NCI-H1694 treated with DMSO at 0.1 percent for 48 hours (cell line): ENCODE results near the gene CALR.
"Not testable (repeated sequence)": the region's sequence is repeated elsewhere in the genome, so short reads cannot be mapped to it uniquely, and the experiment has no call there.

Source experiments
- DNase-seq: peaks from one replicate; lab custom pipeline; 2025; lab: John Stamatoyannopoulos, UW

The CALR gene

DNA sequence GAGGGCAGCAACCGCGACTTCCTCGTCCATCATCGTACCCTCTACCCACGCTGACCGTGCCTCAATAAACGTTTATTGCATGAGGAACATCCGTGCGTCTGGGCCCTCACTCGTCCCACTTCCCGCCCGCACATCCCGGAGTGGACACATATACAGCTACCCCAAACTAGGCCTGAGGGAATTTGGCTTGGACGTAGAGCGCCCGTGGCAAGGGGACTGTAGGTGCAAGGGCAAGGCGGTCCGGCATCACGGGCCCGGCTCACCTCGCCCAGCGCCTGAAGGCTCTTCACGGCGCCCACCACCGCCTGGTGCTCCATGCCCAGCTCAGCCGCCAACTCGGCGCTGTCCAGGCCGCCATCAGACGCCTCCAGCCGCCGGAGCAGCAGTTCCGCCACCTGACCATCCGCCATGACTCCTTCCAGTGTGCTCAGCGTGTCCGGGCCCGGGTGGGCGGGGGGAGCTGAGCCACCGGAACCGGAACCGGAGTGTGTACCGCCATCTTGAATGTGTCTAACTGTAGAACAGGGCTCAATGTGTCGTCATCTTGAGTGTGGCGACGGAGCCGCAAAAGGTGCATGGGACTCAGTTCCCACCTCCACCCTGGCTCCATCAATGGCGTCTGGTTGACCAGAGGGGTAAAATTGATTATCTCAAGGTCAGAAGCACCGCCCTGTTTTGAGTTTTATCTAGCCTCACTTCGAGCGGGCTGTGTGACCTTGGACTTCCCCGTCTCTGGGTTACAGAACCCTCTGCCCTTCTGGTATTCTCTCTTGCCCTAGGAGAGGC is 4.9 kb upstream of the CALR start, which contains the start of gene FARSA:
Gene FARSA (minus strand): TSS at position 425 of the 786 bp plus-strand sequence. CDS start 15 bp downstream, at position 410.
- peak; percentile 84 for DNase-seq

DNA sequence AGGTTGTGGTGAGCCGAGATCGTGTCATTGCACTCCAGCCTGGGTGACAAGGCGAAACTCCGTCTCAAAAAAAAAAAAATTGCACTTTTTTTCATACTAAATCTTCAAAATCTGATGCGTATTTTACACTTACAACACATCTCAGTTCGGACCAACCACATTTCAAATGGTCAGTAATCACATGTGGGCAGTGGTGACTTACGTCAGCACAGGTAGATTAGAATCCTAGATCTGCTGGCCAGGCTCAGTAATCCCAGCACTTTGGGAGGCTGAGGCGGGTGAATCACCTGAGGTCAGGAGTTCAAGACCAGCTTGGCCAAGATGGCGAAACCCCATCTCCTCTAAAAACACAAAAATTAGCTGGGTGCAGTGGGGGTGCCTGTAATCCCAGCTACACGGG is 3.3 kb upstream of the CALR start:
- no peak for DNase-seq

DNA sequence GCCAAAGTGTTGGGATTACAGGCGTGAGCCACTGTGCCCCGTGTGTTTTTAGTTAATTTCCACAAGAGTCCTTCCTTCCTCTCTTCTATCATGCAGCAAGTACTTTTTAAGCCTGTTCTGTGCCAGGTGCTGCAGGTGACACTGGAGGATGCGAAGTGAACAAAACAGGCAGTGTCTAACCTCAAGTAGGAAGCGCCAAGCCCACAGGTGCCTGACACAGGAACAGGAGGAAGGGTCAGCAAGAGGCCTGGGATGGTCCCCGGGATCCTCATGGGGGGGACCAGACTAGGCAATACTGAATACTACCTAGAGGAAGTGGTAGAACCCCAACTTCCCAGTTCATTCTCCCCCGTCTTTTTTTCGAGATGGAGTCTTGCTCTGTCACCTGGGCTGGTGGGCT is 1.8 kb upstream of the CALR start:
- DNase-seq, result no peak

DNA sequence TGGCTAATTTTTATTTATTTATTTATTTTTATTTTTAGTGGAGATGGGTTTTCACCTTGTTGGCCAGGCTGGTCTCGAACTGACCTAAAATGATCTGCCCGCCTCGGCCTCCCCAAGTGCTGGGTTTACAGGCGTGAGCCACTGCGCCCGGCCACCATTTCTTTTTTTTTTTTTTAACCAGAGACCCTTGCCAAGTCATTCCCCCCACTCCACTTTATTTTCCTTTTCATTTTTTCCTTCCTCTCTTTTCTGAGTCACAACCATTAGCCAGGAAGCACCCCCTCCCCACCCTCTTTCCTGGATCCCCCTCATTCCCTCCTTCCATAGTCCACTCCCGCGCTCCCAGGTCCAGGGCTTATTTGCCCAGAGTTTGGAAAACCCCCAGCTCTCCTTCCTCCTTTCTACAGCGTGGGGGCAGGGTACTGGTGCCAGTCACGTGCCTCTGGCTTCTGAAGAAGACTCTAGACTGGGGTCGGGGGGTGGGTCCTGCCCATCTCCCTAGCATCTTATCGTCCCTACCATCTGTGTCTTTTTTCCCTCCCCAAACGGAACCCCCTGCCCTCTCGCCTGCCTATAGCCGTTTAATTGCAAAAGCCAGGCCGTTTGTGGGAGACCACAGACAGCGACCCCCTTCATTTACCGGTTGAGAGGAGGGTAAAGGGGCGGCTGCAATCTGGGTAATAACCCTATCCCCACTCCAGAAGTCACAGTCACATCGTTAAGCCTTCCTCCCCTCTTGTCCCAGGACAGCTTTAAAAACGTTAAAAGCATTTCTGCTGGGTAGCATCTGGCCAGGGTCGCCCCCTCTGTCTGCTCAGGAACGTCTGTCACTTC is 1.1 kb upstream of the CALR start:
- no peak for DNase-seq

DNA sequence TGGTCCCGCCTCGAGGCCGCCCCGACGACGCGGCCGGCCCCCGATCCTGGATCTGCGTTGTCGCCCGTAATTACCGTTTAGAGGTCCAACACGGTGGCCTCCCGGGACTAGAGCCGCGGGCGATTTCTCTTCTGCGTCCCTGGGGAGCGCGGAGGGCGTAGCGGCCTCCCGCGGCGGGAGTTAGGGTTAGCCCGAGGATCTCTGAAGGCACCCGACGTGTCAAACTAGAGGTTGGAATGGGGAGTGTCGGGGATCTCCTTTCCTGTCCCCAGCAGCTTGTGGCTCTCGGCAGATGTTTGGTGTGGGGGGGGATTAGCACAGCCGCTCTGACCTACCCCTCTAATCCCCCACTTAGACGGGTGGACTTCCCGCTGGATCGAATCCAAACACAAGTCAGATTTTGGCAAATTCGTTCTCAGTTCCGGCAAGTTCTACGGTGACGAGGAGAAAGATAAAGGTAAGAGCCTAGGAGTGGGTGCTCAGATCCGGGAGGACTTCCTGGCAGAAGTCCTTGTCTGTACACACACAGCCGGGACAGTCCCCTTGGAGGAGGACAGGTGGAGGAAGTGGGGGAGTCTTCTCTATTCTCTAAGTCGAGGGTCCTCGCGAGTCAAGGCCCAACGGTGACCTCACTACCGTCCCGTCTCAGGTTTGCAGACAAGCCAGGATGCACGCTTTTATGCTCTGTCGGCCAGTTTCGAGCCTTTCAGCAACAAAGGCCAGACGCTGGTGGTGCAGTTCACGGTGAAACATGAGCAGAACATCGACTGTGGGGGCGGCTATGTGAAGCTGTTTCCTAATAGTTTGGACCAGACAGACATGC is 581 bp downstream of the CALR start:
- DNase-seq, result no peak

DNA sequence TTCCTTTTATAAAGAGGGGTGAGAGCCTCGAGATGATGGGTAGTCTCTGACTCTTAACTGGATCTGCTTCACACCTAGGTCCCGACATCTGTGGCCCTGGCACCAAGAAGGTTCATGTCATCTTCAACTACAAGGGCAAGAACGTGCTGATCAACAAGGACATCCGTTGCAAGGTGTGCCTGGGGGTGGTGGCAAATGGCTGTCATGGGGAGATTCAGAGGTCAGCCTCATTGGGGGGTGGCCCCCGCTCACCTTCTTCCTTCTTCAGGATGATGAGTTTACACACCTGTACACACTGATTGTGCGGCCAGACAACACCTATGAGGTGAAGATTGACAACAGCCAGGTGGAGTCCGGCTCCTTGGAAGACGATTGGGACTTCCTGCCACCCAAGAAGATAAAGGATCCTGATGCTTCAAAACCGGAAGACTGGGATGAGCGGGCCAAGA is 1.6 kb downstream of the CALR start:
- DNase-seq, result no peak

DNA sequence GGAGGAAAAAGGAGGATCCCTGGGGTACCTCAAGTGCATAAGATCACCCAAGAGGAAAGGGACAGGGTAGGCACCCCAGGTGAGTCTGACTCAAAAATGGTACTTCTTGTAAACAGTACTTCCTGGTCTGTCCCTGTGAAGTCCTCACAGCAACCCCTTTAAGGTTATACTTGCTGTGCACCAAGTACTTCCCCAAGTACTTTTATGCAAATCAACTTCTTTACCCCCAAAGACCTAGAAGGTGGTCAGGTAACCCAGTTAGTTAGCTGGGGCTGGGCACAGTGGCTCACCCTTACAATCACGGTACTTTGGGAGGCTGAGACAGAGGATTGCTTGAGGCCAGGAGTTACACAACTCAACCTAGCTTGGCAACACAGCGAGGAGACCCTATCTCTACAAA is 2.5 kb downstream of the CALR start:
- DNase-seq, result no peak

DNA sequence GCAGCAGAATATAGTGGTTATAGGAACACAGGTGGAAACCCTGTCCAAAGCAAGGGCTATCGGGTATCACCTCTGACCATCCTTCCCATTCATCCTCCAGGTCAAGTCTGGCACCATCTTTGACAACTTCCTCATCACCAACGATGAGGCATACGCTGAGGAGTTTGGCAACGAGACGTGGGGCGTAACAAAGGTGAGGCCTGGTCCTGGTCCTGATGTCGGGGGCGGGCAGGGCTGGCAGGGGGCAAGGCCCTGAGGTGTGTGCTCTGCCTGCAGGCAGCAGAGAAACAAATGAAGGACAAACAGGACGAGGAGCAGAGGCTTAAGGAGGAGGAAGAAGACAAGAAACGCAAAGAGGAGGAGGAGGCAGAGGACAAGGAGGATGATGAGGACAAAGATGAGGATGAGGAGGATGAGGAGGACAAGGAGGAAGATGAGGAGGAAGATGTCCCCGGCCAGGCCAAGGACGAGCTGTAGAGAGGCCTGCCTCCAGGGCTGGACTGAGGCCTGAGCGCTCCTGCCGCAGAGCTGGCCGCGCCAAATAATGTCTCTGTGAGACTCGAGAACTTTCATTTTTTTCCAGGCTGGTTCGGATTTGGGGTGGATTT is 5.1 kb downstream of the CALR start:
- DNase-seq, result no peak

DNA sequence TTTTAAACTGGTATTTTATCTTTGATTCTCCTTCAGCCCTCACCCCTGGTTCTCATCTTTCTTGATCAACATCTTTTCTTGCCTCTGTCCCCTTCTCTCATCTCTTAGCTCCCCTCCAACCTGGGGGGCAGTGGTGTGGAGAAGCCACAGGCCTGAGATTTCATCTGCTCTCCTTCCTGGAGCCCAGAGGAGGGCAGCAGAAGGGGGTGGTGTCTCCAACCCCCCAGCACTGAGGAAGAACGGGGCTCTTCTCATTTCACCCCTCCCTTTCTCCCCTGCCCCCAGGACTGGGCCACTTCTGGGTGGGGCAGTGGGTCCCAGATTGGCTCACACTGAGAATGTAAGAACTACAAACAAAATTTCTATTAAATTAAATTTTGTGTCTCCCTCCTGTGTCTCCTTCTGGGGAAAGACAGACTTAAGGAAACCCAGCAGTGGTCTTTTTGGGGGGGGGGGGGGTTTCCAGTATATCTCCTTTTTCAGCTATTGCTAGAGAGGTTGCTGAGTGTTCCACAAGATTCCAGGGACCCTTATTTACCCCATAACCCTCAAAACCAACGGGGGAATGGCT is 5.8 kb downstream of the CALR start:
- no peak for DNase-seq

DNA sequence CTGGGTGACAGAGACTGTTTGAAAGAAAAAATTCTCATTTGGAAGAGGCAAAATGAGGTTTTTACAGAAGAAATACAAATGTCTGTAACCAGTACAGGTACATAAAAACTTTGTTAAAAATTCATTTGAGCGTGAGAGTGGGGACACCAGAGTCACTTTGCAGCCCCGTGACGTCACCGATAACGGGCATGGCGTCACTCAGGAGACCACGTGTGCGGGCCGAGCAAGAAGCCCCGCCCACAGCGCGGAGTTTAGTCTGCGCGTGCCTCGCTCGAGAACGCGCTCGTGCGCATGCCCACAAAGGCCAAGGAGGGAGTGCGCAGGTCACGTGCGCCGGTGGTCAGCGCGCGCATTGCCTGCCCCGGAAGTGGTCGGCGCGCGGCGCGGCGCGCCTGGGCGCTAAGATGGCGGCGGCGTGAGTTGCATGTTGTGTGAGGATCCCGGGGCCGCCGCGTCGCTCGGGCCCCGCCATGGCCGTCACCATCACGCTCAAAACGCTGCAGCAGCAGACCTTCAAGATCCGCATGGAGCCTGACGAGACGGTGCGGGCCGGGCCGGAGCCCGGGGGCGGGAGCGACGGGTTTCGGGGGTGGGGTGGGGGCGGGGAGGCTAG is 7.2 kb downstream of the CALR start, which contains the start of gene RAD23A:
Gene RAD23A (plus strand): TSS at position 384 of the 613 bp plus-strand sequence. CDS start 87 bp downstream, at position 471.
- peak; percentile 91 for DNase-seq

DNA sequence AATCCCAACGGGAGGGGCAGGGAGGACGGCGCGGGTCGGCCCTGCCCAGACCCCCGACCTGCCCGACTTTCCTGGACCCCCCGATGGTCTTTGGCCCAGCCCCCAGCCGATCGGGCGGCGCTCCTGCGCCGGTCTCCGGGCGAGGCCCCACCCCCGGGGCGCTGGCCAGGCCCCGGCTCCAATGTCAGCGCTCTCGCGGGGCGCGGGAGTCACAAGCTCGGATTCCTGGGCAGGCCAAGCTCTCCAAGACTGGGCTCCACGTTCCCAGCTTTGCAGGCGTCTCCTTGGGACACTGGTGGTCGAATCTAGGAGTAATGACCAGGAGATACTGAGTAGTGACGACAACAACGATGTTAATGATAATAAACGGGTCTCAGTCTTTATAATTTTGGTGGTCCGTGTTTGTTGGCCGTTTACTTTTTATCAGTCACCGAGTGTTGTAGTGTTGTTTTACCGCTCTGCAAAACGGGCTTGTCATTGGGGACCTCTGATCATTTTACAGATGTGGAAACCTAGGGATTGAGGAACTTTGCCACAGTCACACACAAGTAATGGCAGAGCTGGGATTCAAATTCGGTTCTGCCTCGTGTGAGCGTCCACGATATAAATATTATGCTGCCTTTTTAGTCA is 7.8 kb downstream of the CALR start:
- DNase-seq, result no peak

DNA sequence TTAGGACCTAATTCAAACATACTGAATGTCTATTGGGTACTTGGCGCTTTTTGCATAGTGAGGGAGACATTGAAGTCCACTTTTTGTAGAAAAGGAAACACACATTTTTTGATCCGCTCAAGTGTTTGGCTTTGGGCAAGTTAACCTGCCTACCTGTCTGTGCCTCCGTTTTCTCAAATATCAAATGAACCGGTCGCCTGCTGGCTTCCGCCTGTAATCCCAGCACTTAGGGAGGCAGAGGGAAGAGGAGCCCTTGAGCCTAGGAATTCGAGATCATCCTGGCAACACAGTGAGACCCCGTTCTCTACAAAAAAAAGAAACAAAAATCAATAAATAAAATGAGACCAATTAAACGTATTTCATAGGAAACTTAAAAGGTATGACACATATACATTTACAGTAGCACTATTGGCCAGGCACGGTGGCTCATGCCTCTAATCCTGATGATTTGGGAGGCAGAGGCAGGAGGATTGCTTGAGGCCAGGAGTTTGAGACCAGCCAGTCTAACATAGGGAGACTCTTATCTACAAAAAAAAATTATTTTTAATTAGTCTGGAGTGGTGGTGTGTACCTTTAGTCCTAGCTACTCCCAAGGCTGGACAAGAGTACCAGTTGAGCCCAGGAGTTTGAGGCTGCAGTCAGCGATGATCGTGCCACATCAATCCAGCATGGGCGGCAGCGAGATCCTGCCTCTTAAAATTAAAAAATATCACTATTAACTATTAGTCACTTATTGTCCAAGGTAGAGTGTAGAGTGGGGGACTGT is 8.5 kb downstream of the CALR start:
- DNase-seq, result no peak

DNA sequence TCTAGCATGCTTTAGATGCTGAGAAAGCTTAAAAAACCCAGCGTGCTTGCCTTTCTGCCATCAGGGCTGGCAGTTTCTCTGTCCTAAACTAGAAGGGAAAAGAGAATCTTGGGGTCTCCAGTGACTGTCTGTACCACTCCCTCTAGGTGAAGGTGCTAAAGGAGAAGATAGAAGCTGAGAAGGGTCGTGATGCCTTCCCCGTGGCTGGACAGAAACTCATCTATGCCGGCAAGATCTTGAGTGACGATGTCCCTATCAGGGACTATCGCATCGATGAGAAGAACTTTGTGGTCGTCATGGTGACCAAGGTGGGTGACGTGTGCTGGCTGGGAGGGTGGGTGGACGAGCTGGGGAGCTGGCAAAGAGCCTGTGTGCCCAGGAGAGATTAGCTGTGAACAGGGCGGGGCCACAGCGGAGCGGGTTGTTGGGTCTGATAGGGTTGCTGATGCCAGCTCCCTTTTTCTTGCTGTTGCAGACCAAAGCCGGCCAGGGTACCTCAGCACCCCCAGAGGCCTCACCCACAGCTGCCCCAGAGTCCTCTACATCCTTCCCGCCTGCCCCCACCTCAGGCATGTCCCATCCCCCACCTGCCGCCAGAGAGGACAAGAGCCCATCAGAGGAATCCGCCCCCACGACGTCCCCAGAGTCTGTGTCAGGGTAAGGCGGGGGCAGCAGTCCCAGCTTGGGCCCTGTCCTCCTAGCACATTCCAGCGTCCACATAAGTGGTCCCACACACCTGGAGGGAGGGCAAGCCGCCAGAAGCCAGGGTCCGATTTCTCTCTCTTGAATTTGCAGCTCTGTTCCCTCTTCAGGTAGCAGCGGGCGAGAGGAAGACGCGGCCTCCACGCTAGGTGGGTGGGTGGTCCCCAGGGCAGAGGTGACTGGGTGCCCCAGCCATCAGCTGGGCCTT is 9.5 kb downstream of the CALR start:
- DNase-seq, result no peak

DNA sequence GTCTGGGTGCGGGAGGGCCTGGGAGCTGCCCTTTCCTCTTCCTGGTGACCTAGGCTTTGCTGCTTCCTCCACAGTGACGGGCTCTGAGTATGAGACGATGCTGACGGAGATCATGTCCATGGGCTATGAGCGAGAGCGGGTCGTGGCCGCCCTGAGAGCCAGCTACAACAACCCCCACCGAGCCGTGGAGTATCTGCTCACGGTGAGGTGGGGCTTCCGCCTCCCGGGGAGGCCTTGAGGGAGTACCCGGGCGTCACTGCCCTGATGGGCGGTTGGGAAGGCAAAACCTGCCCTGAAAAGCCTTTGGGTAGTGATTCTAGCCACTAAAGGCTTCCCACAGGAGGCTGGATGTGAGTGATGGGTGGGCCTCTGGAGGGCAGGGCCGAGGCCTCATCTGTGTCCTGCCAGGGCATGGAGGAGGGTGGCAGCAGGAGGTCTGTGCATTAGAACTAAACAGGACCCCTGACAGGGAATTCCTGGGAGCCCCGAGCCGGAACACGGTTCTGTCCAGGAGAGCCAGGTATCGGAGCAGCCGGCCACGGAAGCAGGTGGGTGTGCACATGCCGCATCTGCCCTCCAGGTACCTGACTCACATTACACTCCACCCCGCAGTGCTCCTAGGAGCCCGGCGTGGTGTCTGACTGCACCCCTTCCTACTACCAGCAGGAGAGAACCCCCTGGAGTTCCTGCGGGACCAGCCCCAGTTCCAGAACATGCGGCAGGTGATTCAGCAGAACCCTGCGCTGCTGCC is 10.4 kb downstream of the CALR start:
- DNase-seq, result no peak

DNA sequence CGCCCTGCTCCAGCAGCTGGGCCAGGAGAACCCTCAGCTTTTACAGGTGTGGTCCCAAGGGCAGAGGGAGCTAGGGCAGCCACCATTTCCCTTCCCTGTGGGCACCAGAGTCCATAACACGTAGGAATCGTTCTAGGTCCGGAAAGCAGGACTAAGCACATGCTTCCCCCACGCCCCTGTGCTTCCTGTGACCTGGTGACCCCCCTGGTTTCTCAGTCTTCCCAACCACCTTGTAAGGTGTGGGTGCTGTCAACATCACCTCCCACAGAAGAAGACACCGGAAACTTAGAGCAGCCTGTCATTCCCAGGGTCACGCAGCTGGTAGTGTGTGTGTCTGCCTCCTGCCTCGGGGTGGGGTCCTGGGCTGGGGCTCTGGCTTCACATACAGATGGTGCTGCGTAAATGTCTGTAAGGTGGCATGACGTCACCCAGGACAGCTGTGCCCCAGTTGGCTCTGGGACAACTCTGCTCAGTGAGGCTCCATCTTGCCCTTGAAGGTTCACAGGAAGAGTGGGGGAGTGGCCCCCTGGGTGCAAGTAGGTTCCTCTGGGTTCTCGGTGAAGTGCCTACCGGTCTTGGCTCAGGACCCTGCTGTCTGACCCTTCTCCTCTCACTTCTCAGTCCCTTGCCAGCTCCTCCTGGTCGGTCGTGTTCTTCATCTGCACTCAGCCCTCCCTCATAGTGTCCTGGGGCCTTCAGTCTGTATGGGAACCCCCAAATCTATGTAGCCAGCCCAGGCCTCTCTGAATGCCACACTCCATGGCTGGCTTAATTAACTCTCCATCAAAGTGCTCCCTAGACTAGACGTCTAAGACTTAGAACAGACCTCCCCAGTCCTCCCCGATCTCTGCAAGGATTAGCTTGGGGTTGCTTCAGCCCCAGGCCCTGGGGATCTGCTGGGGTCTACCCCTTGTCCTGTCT is 11.2 kb downstream of the CALR start:
- DNase-seq, result no peak

DNA sequence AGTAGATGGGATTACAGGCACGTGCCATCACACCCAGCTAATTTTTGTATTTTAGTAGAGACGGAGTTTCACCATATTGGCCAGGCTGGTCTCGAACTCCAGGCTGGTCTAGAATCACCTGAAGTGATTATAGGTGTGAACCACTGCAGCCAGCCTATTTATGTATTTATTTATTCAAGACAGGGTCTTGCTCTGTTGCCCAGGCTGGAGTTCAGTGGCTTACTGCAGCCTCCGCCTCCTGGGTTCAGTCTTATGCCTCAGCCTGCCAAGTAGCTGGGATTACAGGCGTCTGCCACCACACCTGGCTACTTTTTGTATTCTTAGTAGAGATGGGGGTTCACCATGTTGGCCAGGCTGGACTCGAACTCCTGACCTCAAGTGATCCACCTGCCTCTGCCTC is 13.6 kb downstream of the CALR start:
- not testable (repeated sequence) for DNase-seq
